Uterus (tissue), 2 donors: Measurements from ENCODE around the gene TH.

Experiments used
- POLR2A ChIP-seq, 2 donors: fragments of 450-650 bp; IDR thresholded peaks; one replicate each; pipeline ENCODE4 v1.6.1; 2016; ENCODE audit warnings: antibody characterized with exemption in 2 of 2, mild to moderate bottlenecking in 1 of 2, moderate library complexity in 1 of 2
- TF ChIP-seq, protein P1 (sequence below), 4 experiments: fragments of 200-600 bp in 2 of 4; fragments of 450-650 bp in 2 of 4; sonication (generic) in 2 of 4; IDR thresholded peaks; one replicate each; pipeline ENCODE4 v1.5.1; 2016 to 2019; ENCODE audit warnings: antibody characterized with exemption in 4 of 4, mild to moderate bottlenecking in 2 of 4, moderate library complexity in 1 of 4

GRCh38 chr11:2122907-2123627 lies 48.5 kb downstream of the TH start:
- no peak for TF ChIP-seq POLR2A (IDR thresholded peaks at IDR 0.05)
- TF ChIP-seq, protein P1, sequence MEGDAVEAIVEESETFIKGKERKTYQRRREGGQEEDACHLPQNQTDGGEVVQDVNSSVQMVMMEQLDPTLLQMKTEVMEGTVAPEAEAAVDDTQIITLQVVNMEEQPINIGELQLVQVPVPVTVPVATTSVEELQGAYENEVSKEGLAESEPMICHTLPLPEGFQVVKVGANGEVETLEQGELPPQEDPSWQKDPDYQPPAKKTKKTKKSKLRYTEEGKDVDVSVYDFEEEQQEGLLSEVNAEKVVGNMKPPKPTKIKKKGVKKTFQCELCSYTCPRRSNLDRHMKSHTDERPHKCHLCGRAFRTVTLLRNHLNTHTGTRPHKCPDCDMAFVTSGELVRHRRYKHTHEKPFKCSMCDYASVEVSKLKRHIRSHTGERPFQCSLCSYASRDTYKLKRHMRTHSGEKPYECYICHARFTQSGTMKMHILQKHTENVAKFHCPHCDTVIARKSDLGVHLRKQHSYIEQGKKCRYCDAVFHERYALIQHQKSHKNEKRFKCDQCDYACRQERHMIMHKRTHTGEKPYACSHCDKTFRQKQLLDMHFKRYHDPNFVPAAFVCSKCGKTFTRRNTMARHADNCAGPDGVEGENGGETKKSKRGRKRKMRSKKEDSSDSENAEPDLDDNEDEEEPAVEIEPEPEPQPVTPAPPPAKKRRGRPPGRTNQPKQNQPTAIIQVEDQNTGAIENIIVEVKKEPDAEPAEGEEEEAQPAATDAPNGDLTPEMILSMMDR (IDR thresholded peaks at IDR 0.05) = no peak
